ENCODE measurements around the gene APBB2.

Gene APBB2

DNA sequence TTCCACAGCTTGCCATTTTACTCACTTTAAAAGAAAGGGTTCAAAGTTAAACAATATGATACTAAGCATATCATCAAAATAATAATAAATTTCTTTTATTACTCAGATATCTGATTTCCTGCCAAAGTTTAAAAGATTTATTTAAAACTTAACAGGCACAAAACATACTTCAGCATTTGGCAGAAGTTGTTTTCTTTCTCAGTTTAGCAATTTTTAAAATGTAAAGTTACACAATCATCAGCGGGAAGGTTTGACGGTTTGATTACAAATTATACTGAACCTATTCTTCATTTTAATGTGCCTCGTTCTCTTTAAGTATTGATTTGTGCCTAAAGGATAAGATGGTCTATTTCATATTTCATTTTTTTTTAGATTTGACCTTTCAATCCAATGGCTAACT, 227.2 kb downstream of the APBB2 start:
- H3K4me1 Mint-ChIP-seq: no peaks in the 10 kb centered on the region
- H3K27ac Mint-ChIP-seq: no peak overlapping the region
- DNase-seq (ENCODE audit: low spot score in 2 of 2): no peak
- no peaks in the 10 kb centered on the region for H3K36me3 Mint-ChIP-seq
- no peaks in the 10 kb centered on the region for H3K9me3 Mint-ChIP-seq
- no peak overlapping the region for H3K4me3 Mint-ChIP-seq
- no peak for ATAC-seq

DNA sequence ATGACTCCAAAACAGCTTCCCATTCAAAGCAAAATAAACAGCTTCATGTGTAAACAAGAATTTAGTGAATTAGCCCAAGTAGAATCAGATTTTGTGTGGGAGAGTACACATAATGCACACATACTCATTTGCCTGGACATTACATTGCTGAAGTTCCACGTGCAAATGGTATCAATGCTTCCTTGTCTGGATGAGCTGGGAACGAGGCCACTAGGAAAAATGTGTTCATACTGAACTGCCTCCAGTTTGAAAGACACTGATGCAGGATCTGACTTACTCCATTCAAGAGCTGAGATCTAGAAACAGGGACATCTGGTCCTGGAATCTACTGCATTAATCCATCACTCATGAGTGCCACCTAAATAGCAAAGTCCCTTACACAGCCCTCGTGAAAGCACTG, 228.0 kb downstream of the APBB2 start:
- Mint-ChIP-seq H3K36me3 (no peaks in the 10 kb centered on the region), H3K27ac (no peak overlapping the region), H3K4me3 (no peak overlapping the region), H3K9me3 (no peaks in the 10 kb centered on the region), H3K4me1 (no peaks in the 10 kb centered on the region)
- ATAC-seq (no peak), DNase-seq (ENCODE audit: low spot score in 2 of 2) (no peak)

DNA sequence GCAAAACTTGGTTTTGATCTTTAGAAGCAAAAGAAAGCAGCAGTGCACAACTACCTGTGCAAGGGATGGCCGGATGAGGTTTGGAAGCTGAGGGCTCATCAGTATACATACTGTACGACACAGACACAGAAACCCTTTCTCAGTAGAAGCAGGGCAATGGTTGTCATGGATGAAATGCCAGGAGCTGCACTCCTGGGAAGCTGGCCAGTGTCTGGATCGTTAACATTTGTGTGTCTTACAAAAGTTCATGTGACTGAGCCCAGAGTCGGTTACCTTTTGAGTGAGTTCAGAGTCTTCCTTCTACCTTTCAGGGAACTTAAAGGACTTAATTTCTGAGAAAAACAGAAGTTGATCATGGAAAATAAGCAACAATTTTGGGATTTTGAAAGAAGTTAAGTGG, 230.3 kb downstream of the APBB2 start:
- ATAC-seq: no peak
- Mint-ChIP-seq H3K4me1 (no peaks in the 10 kb centered on the region), H3K36me3 (no peaks in the 10 kb centered on the region), H3K27ac (no peak overlapping the region), H3K9me3 (no peaks in the 10 kb centered on the region), H3K4me3 (no peak overlapping the region)
- no peak for DNase-seq (ENCODE audit: low spot score in 2 of 2)

DNA sequence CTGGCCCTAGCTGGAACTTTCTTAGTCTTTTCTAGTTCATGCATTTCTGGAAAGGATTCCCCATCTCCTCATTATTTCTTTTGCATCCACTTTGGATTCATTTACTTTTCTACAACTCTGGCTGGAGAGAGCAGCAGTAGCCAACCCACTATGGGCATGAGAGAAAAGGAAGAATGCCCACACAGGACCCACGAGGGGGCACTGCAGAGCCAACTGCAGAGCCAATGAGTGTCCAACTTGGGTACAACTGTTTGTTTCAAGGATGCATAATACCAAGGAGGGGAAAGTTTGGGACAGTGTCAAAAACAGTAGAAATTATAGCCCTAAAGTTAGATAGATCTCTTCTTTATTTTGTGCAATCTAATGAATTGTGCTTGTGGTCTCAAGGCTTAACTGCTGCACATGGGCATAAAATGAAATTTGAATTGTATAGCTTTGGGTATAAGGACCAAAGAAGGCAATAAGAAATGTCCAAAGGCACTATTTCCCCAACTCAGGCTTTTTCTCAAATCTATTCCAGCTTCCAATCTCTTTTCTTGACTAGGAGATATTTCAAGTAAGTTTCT, 233.9 kb downstream of the APBB2 start:
- DNase-seq (ENCODE audit: low spot score in 2 of 2) (no peak), ATAC-seq (no peak)
- Mint-ChIP-seq H3K27ac (no peak overlapping the region), H3K9me3 (no peaks in the 10 kb centered on the region), H3K4me3 (no peak overlapping the region), H3K4me1 (no peaks in the 10 kb centered on the region), H3K36me3 (no peaks in the 10 kb centered on the region)

DNA sequence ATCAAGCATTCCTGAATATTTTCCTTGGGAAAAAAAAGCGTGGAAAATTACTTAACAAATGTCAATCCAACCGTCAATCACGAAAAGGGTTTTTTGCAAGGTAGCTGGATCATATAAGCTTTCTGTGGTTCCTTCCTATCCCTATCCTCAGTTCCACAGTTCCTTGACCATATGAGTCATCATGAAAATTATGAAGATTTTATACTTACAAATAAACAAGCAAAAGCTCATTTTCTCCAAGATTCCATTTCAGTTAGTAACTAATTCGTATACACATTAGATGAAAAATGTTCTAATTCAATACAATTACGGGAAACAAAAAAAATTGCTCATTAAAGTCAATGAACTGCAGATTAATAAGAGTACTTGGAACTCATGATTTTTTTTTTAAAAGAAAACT, 235.8 kb downstream of the APBB2 start:
- Mint-ChIP-seq H3K9me3 (no peaks in the 10 kb centered on the region), H3K36me3 (no peaks in the 10 kb centered on the region), H3K4me1 (no peaks in the 10 kb centered on the region), H3K4me3 (no peak overlapping the region), H3K27ac (no peak overlapping the region)
- no peak for DNase-seq (ENCODE audit: low spot score in 2 of 2)
- ATAC-seq: no peak

DNA sequence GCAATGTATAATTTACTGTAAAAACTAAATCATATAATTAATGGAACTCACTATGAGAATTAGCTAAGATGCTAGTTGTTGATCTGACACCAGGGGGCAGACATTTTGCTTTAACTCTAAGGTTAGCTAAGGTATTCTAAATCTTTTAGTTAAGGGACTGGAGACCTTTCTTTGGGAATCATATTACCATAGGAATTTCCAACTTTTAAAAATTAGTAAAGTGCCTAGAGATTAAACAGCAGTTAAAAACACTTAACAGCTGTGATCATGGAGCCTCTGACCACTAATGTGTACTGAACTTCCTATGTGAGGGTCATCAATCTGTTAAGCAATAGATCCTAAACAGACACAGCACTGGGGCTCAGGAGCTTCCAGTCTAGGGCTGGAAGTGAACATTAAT, 238.0 kb downstream of the APBB2 start:
- Mint-ChIP-seq H3K4me1 (no peaks in the 10 kb centered on the region), H3K9me3 (no peaks in the 10 kb centered on the region), H3K27ac (no peak overlapping the region), H3K36me3 (no peaks in the 10 kb centered on the region), H3K4me3 (no peak overlapping the region)
- DNase-seq (ENCODE audit: low spot score in 2 of 2): no peak
- no peak for ATAC-seq

DNA sequence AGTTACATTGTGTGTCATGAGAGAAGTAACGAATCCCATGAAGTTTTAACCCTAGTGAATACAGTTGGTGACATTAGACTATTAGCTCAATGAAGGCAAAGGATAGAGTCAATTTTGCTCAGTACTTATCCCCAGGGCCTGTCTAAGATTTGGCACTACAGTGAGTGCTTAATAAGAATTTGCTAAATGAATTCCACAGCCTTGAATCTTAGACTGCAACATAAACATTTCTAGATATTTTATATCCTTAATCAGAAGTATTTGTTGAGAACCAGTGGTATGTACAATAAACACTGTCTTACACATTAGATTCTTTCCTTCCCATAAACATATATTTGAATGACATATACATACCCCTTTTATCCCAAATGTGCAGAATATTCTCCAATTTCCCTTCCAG, 241.6 kb downstream of the APBB2 start:
- ATAC-seq: no peak
- no peak overlapping the region for H3K27ac Mint-ChIP-seq

DNA sequence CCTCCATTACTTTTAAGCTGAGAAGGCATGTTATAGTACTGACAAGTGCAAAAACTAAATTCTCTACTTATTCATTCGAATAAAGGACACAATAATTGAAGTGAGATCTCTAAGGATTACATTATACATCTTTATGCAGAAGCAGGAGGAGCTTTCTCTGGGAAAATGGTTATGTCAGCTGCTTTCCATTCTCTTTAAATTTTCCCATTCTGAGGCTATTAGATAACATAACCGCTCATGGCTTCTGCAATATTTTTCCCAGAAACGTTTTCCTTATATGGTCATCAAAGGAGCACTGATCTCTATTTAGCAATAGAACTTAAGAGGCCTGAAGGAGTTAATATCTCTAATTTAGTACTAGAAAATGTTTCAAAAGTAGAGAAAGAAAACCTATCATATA, 243.0 kb downstream of the APBB2 start:
- no peaks in the 10 kb centered on the region for H3K9me3 Mint-ChIP-seq
- no peaks in the 10 kb centered on the region for H3K4me1 Mint-ChIP-seq
- H3K36me3 Mint-ChIP-seq: no peaks in the 10 kb centered on the region
- DNase-seq (ENCODE audit: low spot score in 2 of 2) (no peak), ATAC-seq (no peak)
- H3K4me3 Mint-ChIP-seq: no peak overlapping the region
- no peak overlapping the region for H3K27ac Mint-ChIP-seq

More for the DNA sequence above, 241.6 kb downstream of the APBB2 start:
- Mint-ChIP-seq H3K9me3 (no peaks in the 10 kb centered on the region), H3K4me1 (no peaks in the 10 kb centered on the region), H3K36me3 (no peaks in the 10 kb centered on the region), H3K4me3 (no peak overlapping the region)
- DNase-seq (ENCODE audit: low spot score in 2 of 2): no peak

DNA sequence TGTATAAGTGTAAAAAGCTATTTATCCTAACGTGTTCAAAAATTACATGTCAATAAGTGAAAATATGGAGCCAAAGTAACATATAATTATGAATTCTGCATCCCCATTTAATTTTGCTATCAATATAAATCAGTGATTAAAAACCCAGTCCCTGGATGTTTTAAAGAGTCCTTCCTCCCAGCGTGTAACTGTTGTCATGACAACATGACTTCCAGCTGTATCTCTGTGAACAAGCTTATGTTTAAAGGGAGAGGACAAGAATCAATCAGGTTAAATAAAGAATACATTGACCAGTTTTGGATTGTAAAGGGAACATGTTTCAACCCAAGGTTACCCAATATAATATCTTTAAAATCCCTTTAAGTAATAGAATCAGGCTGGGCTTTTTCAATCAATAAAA, 244.8 kb downstream of the APBB2 start:
- H3K36me3 Mint-ChIP-seq: no peaks in the 10 kb centered on the region
- no peaks in the 10 kb centered on the region for H3K4me1 Mint-ChIP-seq
- H3K9me3 Mint-ChIP-seq: no peaks in the 10 kb centered on the region
- ATAC-seq (no peak), DNase-seq (ENCODE audit: low spot score in 2 of 2) (no peak)
- H3K4me3 Mint-ChIP-seq: no peak overlapping the region
- no peak overlapping the region for H3K27ac Mint-ChIP-seq

DNA sequence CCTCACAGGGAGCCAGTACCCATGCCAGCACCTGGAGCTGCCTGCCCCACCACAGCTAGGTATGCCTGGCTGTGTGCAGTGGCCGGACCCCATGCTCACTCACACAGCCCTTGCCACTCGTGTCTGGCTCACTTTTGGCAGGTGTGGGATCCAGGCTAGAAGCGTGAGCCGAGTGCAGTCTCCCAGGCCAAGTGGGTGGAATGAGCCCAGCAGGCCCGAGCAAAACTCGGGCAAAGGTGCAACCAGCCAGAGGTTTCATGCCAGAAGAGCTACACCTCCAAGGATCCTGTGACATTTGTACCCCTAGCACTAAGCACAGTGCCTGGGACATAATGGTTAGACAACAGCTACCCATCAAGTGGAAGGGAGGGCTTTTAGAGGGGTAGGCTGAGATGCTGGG, 246.8 kb downstream of the APBB2 start:
- DNase-seq (ENCODE audit: low spot score in 2 of 2): no peak
- Mint-ChIP-seq H3K4me3 (no peak overlapping the region), H3K4me1 (no peaks in the 10 kb centered on the region), H3K36me3 (no peaks in the 10 kb centered on the region), H3K27ac (no peak overlapping the region), H3K9me3 (no peaks in the 10 kb centered on the region)
- ATAC-seq: peak; percentile 32

DNA sequence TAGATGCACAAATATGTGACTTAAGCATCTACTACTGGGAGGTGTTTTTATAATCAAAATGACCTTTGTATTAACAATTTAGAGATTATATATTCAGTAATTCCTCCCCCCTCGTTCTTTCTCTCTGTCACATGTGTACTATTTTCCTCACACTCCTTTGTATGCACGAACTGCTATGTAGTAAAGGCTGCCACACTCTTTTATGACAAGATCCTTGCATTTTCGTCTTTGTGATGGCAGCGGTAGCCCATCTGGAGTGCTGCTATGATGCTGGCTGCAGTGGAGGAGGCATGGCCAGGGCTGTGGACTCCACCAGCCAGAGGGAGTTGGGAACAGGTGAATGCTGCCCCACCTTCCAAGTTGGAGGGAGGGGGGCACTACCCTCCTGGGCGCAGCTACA, 248.3 kb downstream of the APBB2 start:
- Mint-ChIP-seq H3K36me3 (no peaks in the 10 kb centered on the region), H3K9me3 (no peaks in the 10 kb centered on the region), H3K4me3 (no peak overlapping the region), H3K4me1 (no peaks in the 10 kb centered on the region), H3K27ac (no peak overlapping the region)
- no peak for DNase-seq (ENCODE audit: low spot score in 2 of 2)
- ATAC-seq: no peak

DNA sequence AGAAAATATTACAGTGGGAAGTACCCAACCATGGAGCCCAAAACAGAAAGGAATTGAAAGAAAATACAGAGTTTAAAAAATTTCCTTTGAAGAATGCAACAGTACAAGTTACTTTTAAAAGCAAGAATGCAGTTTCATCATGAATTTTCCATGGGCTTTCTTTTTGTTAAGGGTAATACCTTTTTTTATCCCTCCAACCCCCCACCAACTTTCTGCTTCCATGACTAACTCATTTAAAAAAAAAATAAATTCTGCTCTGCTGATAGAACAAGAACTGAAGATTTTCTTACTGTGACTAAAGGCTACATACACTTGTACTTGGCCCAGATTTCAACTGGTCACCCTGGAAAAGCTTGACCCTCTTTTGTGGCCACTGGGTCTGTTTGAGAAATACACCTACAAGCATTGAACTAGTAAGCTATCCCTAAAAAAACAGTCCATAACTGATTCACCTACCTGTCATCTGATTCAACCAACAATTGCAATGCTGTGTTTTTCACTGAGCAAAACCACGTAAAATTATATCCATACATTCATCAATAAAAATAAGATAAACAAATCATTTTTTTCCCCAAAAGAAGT, 250.4 kb downstream of the APBB2 start:
- no peaks in the 10 kb centered on the region for H3K9me3 Mint-ChIP-seq

DNA sequence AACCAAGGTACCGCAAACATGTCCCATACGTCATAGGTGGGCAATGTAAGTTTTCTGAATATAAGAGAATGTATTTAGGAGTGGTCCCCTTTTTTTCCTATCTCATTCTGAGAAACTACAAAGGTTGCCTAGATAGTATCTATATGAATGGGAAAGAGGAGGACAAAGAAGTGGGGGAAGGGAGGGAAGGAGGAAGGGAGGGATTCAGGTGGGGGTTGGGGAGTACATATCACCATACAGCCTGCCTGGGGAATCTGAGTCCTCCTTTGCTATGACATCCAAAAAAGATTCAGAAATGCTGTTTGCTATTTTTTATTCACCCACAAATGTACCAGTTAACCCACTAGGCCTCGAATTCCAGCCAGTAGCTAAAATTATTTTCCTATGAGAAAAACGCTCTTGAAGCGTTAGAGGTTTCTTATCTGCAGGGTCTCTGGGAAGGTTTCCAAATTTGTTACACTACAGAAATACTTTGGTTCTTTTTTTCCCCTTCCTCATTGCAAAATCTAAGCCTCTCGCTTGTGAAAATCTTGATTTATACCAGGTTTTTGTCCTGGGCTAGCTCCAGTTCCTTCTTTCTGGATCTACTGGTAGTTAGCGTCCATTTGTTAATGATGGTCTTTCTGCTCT, 251.7 kb downstream of the APBB2 start:
- H3K4me3 Mint-ChIP-seq: no peak overlapping the region
- H3K36me3 Mint-ChIP-seq: no peaks in the 10 kb centered on the region
- H3K27ac Mint-ChIP-seq: no peak overlapping the region
- ATAC-seq (no peak), DNase-seq (ENCODE audit: low spot score in 2 of 2) (no peak)
- no peaks in the 10 kb centered on the region for H3K4me1 Mint-ChIP-seq
- no peaks in the 10 kb centered on the region for H3K9me3 Mint-ChIP-seq

More for the DNA sequence above, 250.4 kb downstream of the APBB2 start:
- DNase-seq (ENCODE audit: low spot score in 2 of 2) (no peak), ATAC-seq (no peak)
- Mint-ChIP-seq H3K36me3 (no peaks in the 10 kb centered on the region), H3K4me1 (no peaks in the 10 kb centered on the region), H3K27ac (no peak overlapping the region), H3K4me3 (no peak overlapping the region)

DNA sequence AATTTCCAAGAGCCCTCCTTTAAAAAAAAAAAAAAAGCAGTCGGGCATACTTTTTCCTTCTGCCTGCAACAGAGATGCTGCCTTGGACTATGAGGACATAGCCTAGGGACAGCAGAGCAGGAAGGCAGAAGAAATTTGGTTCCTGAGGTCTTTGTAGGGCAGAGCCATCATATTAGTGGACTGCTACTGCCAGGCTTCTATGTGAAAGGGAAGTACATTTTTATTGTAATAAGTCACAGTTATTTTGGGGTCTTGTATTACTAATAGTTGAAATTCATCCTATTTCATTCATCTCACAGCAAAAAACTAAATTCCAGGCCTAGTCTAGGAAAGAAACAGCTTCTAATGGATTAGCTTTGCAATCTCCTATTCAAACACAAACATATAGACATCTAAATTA, 253.4 kb downstream of the APBB2 start:
- no peaks in the 10 kb centered on the region for H3K4me1 Mint-ChIP-seq
- H3K27ac Mint-ChIP-seq: no peak overlapping the region
- H3K4me3 Mint-ChIP-seq: no peak overlapping the region
- no peaks in the 10 kb centered on the region for H3K36me3 Mint-ChIP-seq
- DNase-seq (ENCODE audit: low spot score in 2 of 2) (no peak), ATAC-seq (no peak)
- no peaks in the 10 kb centered on the region for H3K9me3 Mint-ChIP-seq

DNA sequence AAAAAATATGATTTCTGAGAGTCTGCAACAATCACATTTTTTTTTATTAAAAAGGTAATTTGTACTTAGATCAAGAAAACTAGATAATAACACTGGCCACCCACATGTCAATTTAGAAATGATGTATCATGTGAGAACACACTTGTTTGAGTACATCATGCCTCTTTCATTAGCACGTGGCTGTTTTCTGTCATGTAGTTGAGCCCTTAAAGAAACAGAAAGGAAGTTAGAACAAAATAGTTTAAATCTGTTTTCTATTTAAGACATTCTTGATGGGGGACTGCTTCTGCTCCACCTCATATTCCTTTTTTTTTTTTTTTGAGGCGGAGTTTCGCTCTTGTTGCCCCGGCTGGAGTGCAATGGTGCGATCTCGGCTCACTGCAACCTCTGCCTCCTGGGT, 257.1 kb downstream of the APBB2 start:
- no peak overlapping the region for H3K27ac Mint-ChIP-seq
- H3K9me3 Mint-ChIP-seq: no peaks in the 10 kb centered on the region
- no peaks in the 10 kb centered on the region for H3K36me3 Mint-ChIP-seq
- no peak for ATAC-seq
- H3K4me3 Mint-ChIP-seq: no peak overlapping the region
- H3K4me1 Mint-ChIP-seq: no peaks in the 10 kb centered on the region
- DNase-seq (ENCODE audit: low spot score in 2 of 2): no peak

DNA sequence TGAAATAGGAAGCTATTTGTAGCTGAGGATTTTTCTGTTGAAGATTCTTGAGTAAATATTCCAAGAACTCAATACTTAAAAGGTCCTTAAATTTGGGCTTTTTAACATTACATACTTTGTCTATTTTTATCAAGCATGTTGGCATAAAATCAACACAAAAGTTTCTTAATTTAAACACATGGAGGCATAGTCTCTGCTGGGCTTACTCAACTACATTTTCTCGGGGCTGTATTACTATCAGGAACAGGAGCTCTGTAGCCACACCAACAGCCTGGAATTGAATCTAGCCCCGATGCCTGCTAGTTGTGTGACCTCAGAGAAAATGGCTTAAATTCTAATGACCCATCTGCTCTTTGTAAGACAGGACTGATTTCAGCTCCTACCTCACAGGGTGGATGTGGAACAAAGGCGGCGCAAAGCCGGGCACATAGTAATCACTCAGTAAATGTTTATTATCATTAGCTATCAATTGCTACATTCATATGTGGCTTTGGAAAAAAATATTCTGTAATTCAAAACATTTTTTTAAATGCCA, 257.6 kb downstream of the APBB2 start:
- no peaks in the 10 kb centered on the region for H3K36me3 Mint-ChIP-seq
- no peak overlapping the region for H3K27ac Mint-ChIP-seq
- H3K9me3 Mint-ChIP-seq: no peaks in the 10 kb centered on the region
- no peak for DNase-seq (ENCODE audit: low spot score in 2 of 2)
- ATAC-seq: no peak
- no peak overlapping the region for H3K4me3 Mint-ChIP-seq
- no peaks in the 10 kb centered on the region for H3K4me1 Mint-ChIP-seq
